NCI-H748 (cell line): ENCODE data around the gene SIL1.

Source experiments
- DNase-seq: peaks from one replicate; lab custom pipeline; 2025; ENCODE audit not compliant: unreplicated experiment; lab: John Stamatoyannopoulos, UW

SIL1 gene

GRCh38 chr5:138986186-138986800 is 211.9 kb downstream of the SIL1 start:
- no peak for DNase-seq

GRCh38 chr5:138985683-138986082 is 212.5 kb downstream of the SIL1 start:
- no peak for DNase-seq

- DNase-seq, result no peak
Observed at GRCh38 chr5:138985256-138985655, 212.9 kb downstream of the SIL1 start.

- DNase-seq, result no peak
Observed at GRCh38 chr5:138983984-138984383, 214.2 kb downstream of the SIL1 start.

GRCh38 chr5:138981586-138981985 is 216.6 kb downstream of the SIL1 start:
- DNase-seq, result no peak

- no peak for DNase-seq
Observed at GRCh38 chr5:138981131-138981530, 217.0 kb downstream of the SIL1 start.

GRCh38 chr5:138980441-138980840 is 217.7 kb downstream of the SIL1 start:
- DNase-seq, result no peak

GRCh38 chr5:138979684-138980280 is 218.4 kb downstream of the SIL1 start:
- DNase-seq, result no peak

- no peak for DNase-seq
Observed at GRCh38 chr5:138978581-138978980, 219.6 kb downstream of the SIL1 start.

GRCh38 chr5:138978080-138978479 is 220.1 kb downstream of the SIL1 start:
- no peak for DNase-seq

GRCh38 chr5:138975098-138975847 is 222.9 kb downstream of the SIL1 start:
- peak; percentile 25 for DNase-seq

- DNase-seq, result peak; percentile 38
Observed at GRCh38 chr5:138974227-138975063, 223.7 kb downstream of the SIL1 start.

- peak; percentile 63 for DNase-seq
Observed at GRCh38 chr5:138972836-138973235, 225.3 kb downstream of the SIL1 start.

GRCh38 chr5:138972230-138972629 is 225.9 kb downstream of the SIL1 start:
- no peak for DNase-seq

- DNase-seq, result peak; percentile 77
Observed at GRCh38 chr5:138969323-138970002, 228.7 kb downstream of the SIL1 start.

GRCh38 chr5:138968601-138969000 is 229.6 kb downstream of the SIL1 start:
- no peak for DNase-seq

GRCh38 chr5:138967791-138968448 is 230.2 kb downstream of the SIL1 start:
- DNase-seq, result peak; percentile 78

- DNase-seq, result peak; percentile 46
Observed at GRCh38 chr5:138966236-138966985, 231.8 kb downstream of the SIL1 start.

GRCh38 chr5:138965626-138966025 is 232.5 kb downstream of the SIL1 start:
- no peak for DNase-seq
